Measurements from ENCODE around the gene DEPDC1B.
"Not testable (repeated sequence)": the region's sequence is repeated elsewhere in the genome, so short reads cannot be mapped to it uniquely, and the experiment has no call there.

The DEPDC1B gene

GRCh38 chr5:60576425-60576824, 123.5 kb downstream of the DEPDC1B start:
- no peak for DNase-seq

GRCh38 chr5:60568646-60569045, 131.3 kb downstream of the DEPDC1B start:
- DNase-seq, result no peak

DNA sequence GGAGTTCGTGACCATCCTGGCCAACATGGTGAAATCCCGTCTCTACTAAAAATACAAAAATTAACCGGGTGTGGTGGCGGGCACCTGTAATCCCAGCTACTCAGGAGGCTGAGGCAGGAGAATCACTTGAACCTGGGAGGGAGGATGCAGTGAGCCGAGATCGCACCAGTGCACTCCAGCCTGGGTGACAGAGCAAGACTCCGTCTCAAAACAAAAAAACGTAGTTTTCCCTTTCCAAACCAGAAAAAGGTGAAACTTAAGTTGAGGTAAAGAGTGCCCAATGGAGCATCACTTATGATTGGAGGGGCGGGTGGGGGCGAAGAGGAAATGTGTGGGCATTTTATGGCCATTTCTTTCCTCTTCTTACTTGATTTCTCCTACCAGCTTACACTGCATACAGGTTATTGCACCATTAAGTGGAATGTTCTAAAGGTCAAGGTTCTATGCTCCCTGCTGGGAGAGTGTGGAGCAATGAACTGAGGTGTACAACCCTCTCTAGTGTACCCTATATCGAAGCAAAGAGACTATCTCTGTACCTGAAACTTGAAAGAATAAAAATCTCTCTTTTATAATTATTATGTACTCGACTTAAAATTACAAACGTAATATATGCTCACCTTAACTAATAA, 136.2 kb downstream of the DEPDC1B start:
- no peak for DNase-seq

- DNase-seq, result not testable (repeated sequence)
Measured at GRCh38 chr5:60553291-60553690, 146.7 kb downstream of the DEPDC1B start.

GRCh38 chr5:60551829-60552228, 148.1 kb downstream of the DEPDC1B start:
- DNase-seq, result no peak

DNA sequence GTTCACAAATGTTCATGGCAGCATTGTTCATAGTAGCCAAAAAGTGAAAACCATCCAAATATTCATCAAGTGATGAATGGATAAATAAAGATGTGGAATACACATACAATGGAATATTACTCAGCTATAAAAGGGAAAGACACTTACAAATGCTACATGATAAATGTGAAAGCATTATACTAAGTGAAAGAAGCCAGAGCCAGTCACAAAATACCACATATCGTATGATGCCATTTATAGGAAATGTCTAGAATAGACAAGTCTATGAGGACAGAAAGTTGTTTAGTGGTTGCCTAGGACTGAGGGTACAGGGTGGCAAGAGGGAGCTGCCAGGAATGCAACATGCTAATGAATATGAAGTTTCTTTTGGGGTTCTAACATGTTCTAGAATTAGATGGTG, 148.7 kb downstream of the DEPDC1B start:
- DNase-seq, result no peak

DNA sequence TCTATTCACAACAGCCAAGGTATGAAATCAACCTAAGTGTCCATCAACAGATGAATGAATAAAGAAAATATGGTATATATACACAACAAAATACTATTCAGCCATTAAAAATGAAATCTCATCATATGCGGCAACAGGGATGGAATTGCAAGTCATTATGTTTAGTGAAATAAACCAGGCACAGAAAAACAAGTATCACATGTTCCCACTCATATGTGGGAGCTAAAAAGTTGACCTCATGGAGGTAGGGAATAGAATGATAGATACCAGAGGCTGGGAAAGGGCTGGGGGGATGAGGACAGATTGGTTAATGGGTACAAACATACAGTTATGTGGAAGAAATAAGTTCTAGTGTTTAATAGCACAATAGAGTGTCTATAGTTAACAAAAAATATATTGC, 149.7 kb downstream of the DEPDC1B start:
- no peak for DNase-seq

- DNase-seq, result no peak
Measured at GRCh38 chr5:60549841-60550240, 150.1 kb downstream of the DEPDC1B start.
